WTC11 (cell line): ENCODE data around the gene CACYBP. TPM values are rescaled to one million over a fixed set of nuclear protein-coding genes. Genes with fewer than 3 reads are reported as not detected.

Experiments
- ATAC-seq: fragments of 200-7000 bp; cut with Tn5 transposase; 2 replicates; pipeline ENCODE4 v1.10.0; 2021; ENCODE audit warnings: mild to moderate bottlenecking, moderate library complexity
- CTCF ChIA-PET: fragments of 300-600 bp; sonication (Branson Sonifier 250); formaldehyde crosslinking; loops from one replicate; lab custom pipeline; 2021; ENCODE audit warnings: antibody characterized with exemption; lab: Charles Lee
- POLR2A ChIA-PET: fragments of 350-600 bp; sonication (Branson Sonifier 250); formaldehyde crosslinking; loops from one replicate; lab custom pipeline; 2021; ENCODE audit warnings: antibody characterized with exemption; lab: Charles Lee
- DNase-seq: peaks from one replicate; pipeline ENCODE4 v3.0.0; 2021; ENCODE audit warnings: low spot score
- H3K27ac Mint-ChIP-seq: 2 replicates; pipeline ENCODE4 v1.8.0; 2021; ENCODE audit warnings: mixed read lengths
- H3K27me3 Mint-ChIP-seq: 2 replicates; pipeline ENCODE4 v1.8.0; 2021; ENCODE audit warnings: low read depth, mild to moderate bottlenecking, moderate library complexity, mixed read lengths
- H3K36me3 Mint-ChIP-seq: 2 replicates; pipeline ENCODE4 v1.8.0; 2021; ENCODE audit warnings: mixed read lengths
- H3K4me1 Mint-ChIP-seq: 2 replicates; pipeline ENCODE4 v1.8.0; 2022; ENCODE audit warnings: mixed read lengths
- H3K4me3 Mint-ChIP-seq: 2 replicates; pipeline ENCODE4 v1.8.0; 2021; ENCODE audit warnings: mild to moderate bottlenecking, moderate library complexity, mixed read lengths
- H3K9me3 Mint-ChIP-seq: 2 replicates; pipeline ENCODE4 v1.8.0; 2021; ENCODE audit warnings: mixed read lengths
- CREM ChIP-seq: sonication (generic); formaldehyde crosslinking; IDR thresholded peaks from 2 replicates; pipeline ENCODE4 v1.8.1; 2022; ENCODE audit warnings: mild to moderate bottlenecking, missing genetic modification reagents, moderate library complexity
- ESRRA ChIP-seq: sonication (generic); formaldehyde crosslinking; IDR thresholded peaks from 2 replicates; pipeline ENCODE4 v1.8.1; 2022; ENCODE audit warnings: mild to moderate bottlenecking, missing genetic modification reagents, borderline replicate concordance
- FOXP1 ChIP-seq: sonication (generic); formaldehyde crosslinking; IDR thresholded peaks from 2 replicates; pipeline ENCODE4 v1.8.0; 2022; ENCODE audit warnings: missing genetic modification reagents, mild to moderate bottlenecking, moderate library complexity, borderline replicate concordance
- GRHL2 ChIP-seq: fragments of 250-450 bp; sonication (Bioruptor Pico); IDR thresholded peaks from 2 replicates; pipeline ENCODE4 v1.8.0; 2022; ENCODE audit warnings: mild to moderate bottlenecking, moderate library complexity; ENCODE audit not compliant: insufficient replicate concordance, severe bottlenecking
- IRF2 ChIP-seq: sonication (generic); formaldehyde crosslinking; IDR thresholded peaks from 2 replicates; pipeline ENCODE4 v1.8.0; 2022; ENCODE audit warnings: low read depth, missing genetic modification reagents, borderline replicate concordance
- MYBL2 ChIP-seq: sonication (generic); formaldehyde crosslinking; IDR thresholded peaks from 2 replicates; pipeline ENCODE4 v1.8.1; 2023; ENCODE audit warnings: mild to moderate bottlenecking, moderate library complexity, missing genetic modification reagents
- NFYB ChIP-seq: sonication (generic); formaldehyde crosslinking; conservative IDR thresholded peaks from 2 replicates; pipeline ENCODE4 v1.8.0; 2022; ENCODE audit warnings: low read depth, missing genetic modification reagents
- NR1H2 ChIP-seq: sonication (generic); formaldehyde crosslinking; IDR thresholded peaks from 2 replicates; pipeline ENCODE4 v1.9.0; 2021; ENCODE audit warnings: mild to moderate bottlenecking, moderate library complexity, missing genetic modification reagents
- PRDM15 ChIP-seq: sonication (generic); formaldehyde crosslinking; IDR thresholded peaks from 2 replicates; pipeline ENCODE4 v1.8.0; 2022; ENCODE audit warnings: missing genetic modification reagents
- SMAD4 ChIP-seq: sonication (generic); formaldehyde crosslinking; IDR thresholded peaks from 2 replicates; pipeline ENCODE4 v1.8.0; 2022; ENCODE audit warnings: mild to moderate bottlenecking, missing genetic modification reagents
- SOX15 ChIP-seq: fragments of 250-450 bp; sonication (Bioruptor Pico); IDR thresholded peaks from 2 replicates; pipeline ENCODE4 v1.9.0; 2021; ENCODE audit warnings: mild to moderate bottlenecking
- TCF7 ChIP-seq: sonication (generic); formaldehyde crosslinking; IDR thresholded peaks from 2 replicates; pipeline ENCODE4 v1.8.0; 2022; ENCODE audit warnings: mild to moderate bottlenecking, low read depth, missing genetic modification reagents, moderate library complexity
- ZNF138 ChIP-seq: sonication (generic); formaldehyde crosslinking; conservative IDR thresholded peaks from 2 replicates; pipeline ENCODE4 v1.8.1; 2022; ENCODE audit warnings: mild to moderate bottlenecking, moderate library complexity, missing genetic modification reagents
- total RNA-seq: library from RNA; stranded (reverse); gene quantifications from 3 replicates; pipeline ENCODE4 v1.2.3, GENCODE V29; 2021
- TF ChIP-seq, protein P1 (sequence below): sonication (generic); formaldehyde crosslinking; IDR thresholded peaks from 2 replicates; pipeline ENCODE4 v1.8.1; 2023; ENCODE audit warnings: mild to moderate bottlenecking, missing genetic modification reagents, moderate library complexity
- TF ChIP-seq, protein P2 (sequence below): fragments of 250-450 bp; sonication (Bioruptor Pico); conservative IDR thresholded peaks from 2 replicates; pipeline ENCODE4 v1.9.0; 2021; ENCODE audit warnings: mild to moderate bottlenecking
- TF ChIP-seq, protein P3 (sequence below): fragments of 250-450 bp; sonication (Bioruptor Pico); IDR thresholded peaks from 2 replicates; pipeline ENCODE4 v2.1.2; 2022; ENCODE audit warnings: mild to moderate bottlenecking, moderate library complexity

CACYBP gene
- total RNA-seq, 1 experiment from 2014 or later, result 211 TPM

DNA sequence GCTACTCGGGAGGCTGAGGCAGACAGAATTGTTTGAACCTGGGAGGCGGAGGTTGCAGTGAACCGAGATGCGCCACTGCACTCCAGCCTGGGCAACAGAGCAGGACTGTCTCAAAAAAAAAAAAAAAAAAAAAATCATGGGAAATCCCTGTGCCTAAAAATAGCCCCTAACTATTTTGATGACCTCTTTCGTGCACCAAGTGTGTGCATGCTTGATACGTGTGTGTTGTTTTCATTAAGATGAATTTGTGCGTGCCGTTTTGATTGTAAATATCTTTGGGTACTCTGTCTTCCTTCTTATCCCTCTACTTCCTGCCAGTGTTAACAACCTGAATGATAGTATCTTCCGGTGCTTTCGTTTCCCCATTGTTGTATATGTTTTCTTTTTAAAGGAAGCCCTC is 9.8 kb downstream of the CACYBP start:
- ChIA-PET CTCF (no interaction called here), POLR2A (no interaction called here)
- H3K27ac Mint-ChIP-seq, result peak overlapping the region; percentile 38; the same call in 1 of the 2 replicates
- H3K4me1 Mint-ChIP-seq, result no peaks in the 10 kb centered on the region
- TF ChIP-seq FOXP1 (CRISPR knock-in tag), result no peak
- no peak for TF ChIP-seq TCF7 (CRISPR knock-in tag)
- TF ChIP-seq ZNF138 (CRISPR knock-in tag), result no peak
- no peak for TF ChIP-seq ESRRA (CRISPR knock-in tag)
- no peak for TF ChIP-seq GRHL2
- TF ChIP-seq, protein P1, sequence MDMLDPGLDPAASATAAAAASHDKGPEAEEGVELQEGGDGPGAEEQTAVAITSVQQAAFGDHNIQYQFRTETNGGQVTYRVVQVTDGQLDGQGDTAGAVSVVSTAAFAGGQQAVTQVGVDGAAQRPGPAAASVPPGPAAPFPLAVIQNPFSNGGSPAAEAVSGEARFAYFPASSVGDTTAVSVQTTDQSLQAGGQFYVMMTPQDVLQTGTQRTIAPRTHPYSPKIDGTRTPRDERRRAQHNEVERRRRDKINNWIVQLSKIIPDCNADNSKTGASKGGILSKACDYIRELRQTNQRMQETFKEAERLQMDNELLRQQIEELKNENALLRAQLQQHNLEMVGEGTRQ (CRISPR knock-in tag), result no peak
- no peak for TF ChIP-seq CREM (CRISPR knock-in tag)
- no peak for TF ChIP-seq PRDM15 (CRISPR knock-in tag)
- DNase-seq (no peak), ATAC-seq (no peak)
- H3K9me3 Mint-ChIP-seq, result no peaks in the 10 kb centered on the region
- H3K36me3 Mint-ChIP-seq, result peaks cover 74% of the 10 kb centered on the region
- no peaks in the 10 kb centered on the region for H3K27me3 Mint-ChIP-seq
- H3K4me3 Mint-ChIP-seq, result no peak overlapping the region

GRCh38 chr1:175013445-175013844 is 13.7 kb downstream of the CACYBP start:
- ATAC-seq (no peak), DNase-seq (no peak)
- Mint-ChIP-seq H3K9me3 (no peaks in the 10 kb centered on the region), H3K36me3 (peaks cover 60% of the 10 kb centered on the region), H3K27ac (no peak overlapping the region), H3K4me1 (no peaks in the 10 kb centered on the region), H3K4me3 (no peak overlapping the region), H3K27me3 (no peaks in the 10 kb centered on the region)
- no peak for TF ChIP-seq ESRRA (CRISPR knock-in tag)
- no peak for TF ChIP-seq MYBL2 (CRISPR knock-in tag)
- no peak for TF ChIP-seq SMAD4 (CRISPR knock-in tag)
- no peak for TF ChIP-seq NR1H2
- TF ChIP-seq NFYB (CRISPR knock-in tag), result no peak
- TF ChIP-seq ZNF138 (CRISPR knock-in tag), result no peak
- no peak for TF ChIP-seq IRF2 (CRISPR knock-in tag)
- TF ChIP-seq, protein P2, sequence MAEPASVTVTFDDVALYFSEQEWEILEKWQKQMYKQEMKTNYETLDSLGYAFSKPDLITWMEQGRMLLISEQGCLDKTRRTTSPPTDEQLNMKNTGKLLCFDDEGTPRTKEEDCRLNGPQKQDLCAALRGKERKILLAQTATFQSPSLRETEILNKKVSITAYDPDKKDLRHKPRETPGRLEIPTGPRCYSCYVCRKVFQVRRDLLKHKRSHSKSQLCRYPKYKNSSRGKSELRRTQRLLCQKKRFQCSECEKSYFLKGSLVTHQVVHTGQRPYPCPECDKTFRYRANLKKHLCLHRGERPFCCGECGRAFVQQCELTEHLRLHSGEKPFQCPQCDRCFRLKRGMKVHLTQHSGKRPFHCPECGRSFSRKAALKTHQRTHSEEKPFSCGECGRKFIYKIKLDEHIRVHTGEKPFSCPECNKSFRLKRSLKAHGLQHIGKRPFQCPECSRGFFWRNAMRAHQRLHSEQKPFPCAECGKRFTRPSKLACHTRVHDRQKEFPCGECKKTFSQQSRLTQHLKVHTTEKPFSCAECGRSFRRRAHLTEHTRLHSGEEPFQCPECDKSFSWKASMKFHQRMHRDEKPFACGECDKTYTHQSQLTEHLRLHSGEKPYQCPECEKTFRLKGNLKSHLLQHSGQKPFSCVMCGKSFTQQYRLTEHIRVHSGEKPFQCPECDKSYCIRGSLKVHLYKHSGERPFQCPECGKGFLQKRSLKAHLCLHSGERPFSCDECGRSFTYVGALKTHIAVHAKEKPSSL (CRISPR knock-in tag), result no peak
- no peak for TF ChIP-seq SOX15 (CRISPR knock-in tag)
- TF ChIP-seq, protein P3, sequence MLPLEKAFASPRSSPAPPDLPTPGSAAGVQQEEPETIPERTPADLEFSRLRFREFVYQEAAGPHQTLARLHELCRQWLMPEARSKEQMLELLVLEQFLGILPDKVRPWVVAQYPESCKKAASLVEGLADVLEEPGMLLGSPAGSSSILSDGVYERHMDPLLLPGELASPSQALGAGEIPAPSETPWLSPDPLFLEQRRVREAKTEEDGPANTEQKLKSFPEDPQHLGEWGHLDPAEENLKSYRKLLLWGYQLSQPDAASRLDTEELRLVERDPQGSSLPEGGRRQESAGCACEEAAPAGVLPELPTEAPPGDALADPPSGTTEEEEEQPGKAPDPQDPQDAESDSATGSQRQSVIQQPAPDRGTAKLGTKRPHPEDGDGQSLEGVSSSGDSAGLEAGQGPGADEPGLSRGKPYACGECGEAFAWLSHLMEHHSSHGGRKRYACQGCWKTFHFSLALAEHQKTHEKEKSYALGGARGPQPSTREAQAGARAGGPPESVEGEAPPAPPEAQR (CRISPR knock-in tag), result no peak
- CTCF ChIA-PET, result interaction anchor here (1.0 kb wide), 1 partner anchor 16 kb away, joined by 3 read pairs; no protein-coding TSS in a partner anchor
- POLR2A ChIA-PET, result no interaction called here
